ENCODE data around the gene MRPL23. TPM values are rescaled to one million over a fixed set of nuclear protein-coding genes. Genes with fewer than 3 reads are reported as not detected.

The MRPL23 gene
- total and polyA plus RNA-seq, 2 of the 8 experiments (the other 6 are each of a cell fraction or from before 2014, with no cell fraction given): 86.4 to 244 TPM

- no peak overlapping the region for H3K27ac ChIP-seq (ENCODE audit: low read depth, low read length)
- no peak overlapping the region for H2AFZ ChIP-seq (ENCODE audit: low read length)
- H3K4me3 ChIP-seq (ENCODE audit: extremely low read depth in 1 of 4, insufficient read depth in 2 of 4, low read depth in 3 of 4, low read length in 4 of 4): no peak overlapping the region
- no peak overlapping the region for H2BK15ac ChIP-seq (ENCODE audit: low read length)
- no peaks in the 10 kb centered on the region for H3K9me3 ChIP-seq (ENCODE audit: insufficient read depth in 2 of 2, low read depth in 1 of 2, low read length in 1 of 2)
- H2AK5ac ChIP-seq (ENCODE audit: low read depth, low read length): no peak overlapping the region
- H4K5ac ChIP-seq (ENCODE audit: insufficient read length, low read depth, low read length): no peak overlapping the region
- POLR2A ChIA-PET (ENCODE audit: partially characterized antibody): no interaction called here
- peak overlapping the region; percentile 15 for H4K91ac ChIP-seq (replicated peaks; ENCODE audit: insufficient read length, low read length)
- no peaks in the 10 kb centered on the region for H3K79me2 ChIP-seq (ENCODE audit: control insufficient read depth in 1 of 2, insufficient read depth in 2 of 2, low read length in 2 of 2)
- H4K20me1 ChIP-seq (replicated peaks in 1 of 2; ENCODE audit: control insufficient read depth in 1 of 2, insufficient read depth in 2 of 2, low read length in 2 of 2): no peaks in the 10 kb centered on the region
- no peak overlapping the region for H3K18ac ChIP-seq (ENCODE audit: extremely low read depth, low read length)
- no peak overlapping the region for H2BK12ac ChIP-seq (ENCODE audit: low read depth, low read length)
- peaks cover 4% of the 10 kb centered on the region; the same call in 1 of the 2 replicates for H3K23me2 ChIP-seq (ENCODE audit: low read depth, low read length)
- TF ChIP-seq TAF7 (optimal IDR thresholded peaks at IDR 0.05; ENCODE audit: borderline replicate concordance, low read depth, low read length): no peak
- TF ChIP-seq RAD21 (IDR thresholded peaks at IDR 0.05 in 1 of 2, conservative IDR thresholded peaks at IDR 0.05 in 1 of 2; ENCODE audit: low read depth in 2 of 2, low read length in 2 of 2): no peak
- no peak for TF ChIP-seq E2F6 (IDR thresholded peaks at IDR 0.05)
- TF ChIP-seq SP2 (IDR thresholded peaks at IDR 0.05; ENCODE audit: low read length): no peak
- H2BK120ac ChIP-seq (replicated peaks; ENCODE audit: low read depth, low read length): no peak overlapping the region
- H3K4ac ChIP-seq (replicated peaks; ENCODE audit: insufficient read length, low read depth, low read length): no peak overlapping the region
- H3K79me1 ChIP-seq (ENCODE audit: low read depth, low read length): no peaks in the 10 kb centered on the region
- 95% methylated on average over 10 of the region's 11 CpGs; no CpG with 5 or more reads in 1 of the 2 experiments for WGBS, 2 experiments (ENCODE audit: extremely low coverage in 1 of 2, insufficient coverage in 1 of 2, insufficient read length in 1 of 2, insufficient replicate concordance in 2 of 2, low coverage in 1 of 2, low lambda C conversion rate in 2 of 2, missing lambda C conversion rate in 1 of 2)
- H3K56ac ChIP-seq (replicated peaks; ENCODE audit: insufficient read length, low read depth, low read length): no peak overlapping the region
- H3K4me2 ChIP-seq (ENCODE audit: insufficient read depth in 1 of 2, low read depth in 2 of 2, low read length in 2 of 2): no peak overlapping the region
- no peak overlapping the region for H2BK20ac ChIP-seq (ENCODE audit: low read length)
- H3K9ac ChIP-seq (replicated peaks in 1 of 4; ENCODE audit: extremely low read depth in 1 of 4, low read depth in 3 of 4, low read length in 3 of 4): no peak overlapping the region
- H3K23ac ChIP-seq (ENCODE audit: insufficient read length): no peak overlapping the region
- FAIRE-seq: no peak
- H4K8ac ChIP-seq (ENCODE audit: extremely low read depth, insufficient read depth, low read length): peak overlapping the region; percentile 51; the same call in 1 of the 2 replicates
- no peaks in the 10 kb centered on the region for H3K36me3 ChIP-seq (ENCODE audit: control insufficient read depth in 2 of 4, insufficient read depth in 4 of 4, low read length in 3 of 4)
- DNase-seq (ENCODE audit: low read depth in 1 of 2, low spot score in 2 of 2): no peak
- no peak overlapping the region for H2BK5ac ChIP-seq (ENCODE audit: low read depth, low read length)
- H3K4me1 ChIP-seq (replicated peaks in 1 of 4; ENCODE audit: control insufficient read depth in 3 of 4, insufficient read depth in 4 of 4, low read length in 3 of 4): peaks cover 0 to 3% (median 0%) of the 10 kb centered on the region in 4 experiments; a peak in 3 of 7 replicates
- no peaks in the 10 kb centered on the region for H3K27me3 ChIP-seq (replicated peaks in 1 of 4; ENCODE audit: control insufficient read depth in 3 of 4, extremely low read depth in 1 of 4, insufficient read depth in 3 of 4, low read length in 3 of 4)
- no peak overlapping the region for H3K14ac ChIP-seq (ENCODE audit: insufficient read length)
- CTCF ChIA-PET (ENCODE audit: partially characterized antibody): interaction anchor here (0.6 to 2.7 kb wide), 4 partner anchors 50 to 347 kb away, joined by 4 to 8 read pairs (median 5); no protein-coding TSS in a partner anchor
Measured at GRCh38 chr11:1932105-1932480, 15.0 kb upstream of the MRPL23 start.

Data from H1 (cell line).